Osteocyte (in vitro differentiated cells): ENCODE measurements around the gene DGKG. TPM values are rescaled to one million over a fixed set of nuclear protein-coding genes. Genes with fewer than 3 reads are reported as not detected.

Experiments
- DNase-seq: peaks from one replicate; pipeline ENCODE4 v3.0.0; 2021; ENCODE audit warnings: mixed read lengths; ENCODE audit not compliant: unreplicated experiment; ENCODE audit errors: extremely low spot score
- H3K27ac Mint-ChIP-seq: one replicate; pipeline ENCODE4 v1.8.0; 2021; ENCODE audit warnings: mild to moderate bottlenecking, mixed read lengths; ENCODE audit not compliant: unreplicated experiment
- H3K27me3 Mint-ChIP-seq: one replicate; pipeline ENCODE4 v1.8.0; 2021; ENCODE audit warnings: mixed read lengths; ENCODE audit not compliant: unreplicated experiment
- H3K36me3 Mint-ChIP-seq: one replicate; pipeline ENCODE4 v1.8.0; 2021; ENCODE audit warnings: mixed read lengths; ENCODE audit not compliant: unreplicated experiment
- H3K4me1 Mint-ChIP-seq: one replicate; pipeline ENCODE4 v1.8.0; 2021; ENCODE audit warnings: mixed read lengths; ENCODE audit not compliant: unreplicated experiment
- H3K4me3 Mint-ChIP-seq: one replicate; pipeline ENCODE4 v1.8.0; 2021; ENCODE audit warnings: mild to moderate bottlenecking, moderate library complexity, mixed read lengths; ENCODE audit not compliant: unreplicated experiment
- H3K9me3 Mint-ChIP-seq: one replicate; pipeline ENCODE4 v1.8.0; 2021; ENCODE audit warnings: mixed read lengths; ENCODE audit not compliant: unreplicated experiment
- total RNA-seq: library from RNA; stranded (reverse); gene quantifications from 2 replicates; pipeline ENCODE4 v1.2.1, GENCODE V29; 2021
- TF ChIP-seq, protein P1 (sequence below): fragments of 200-600 bp; sonication (generic); IDR thresholded peaks from 2 replicates; pipeline ENCODE4 v1.5.0; 2021; ENCODE audit warnings: antibody characterized with exemption, mild to moderate bottlenecking, moderate library complexity

The DGKG gene
- total RNA-seq, 1 donor from 2014 or later = not detected

DNA sequence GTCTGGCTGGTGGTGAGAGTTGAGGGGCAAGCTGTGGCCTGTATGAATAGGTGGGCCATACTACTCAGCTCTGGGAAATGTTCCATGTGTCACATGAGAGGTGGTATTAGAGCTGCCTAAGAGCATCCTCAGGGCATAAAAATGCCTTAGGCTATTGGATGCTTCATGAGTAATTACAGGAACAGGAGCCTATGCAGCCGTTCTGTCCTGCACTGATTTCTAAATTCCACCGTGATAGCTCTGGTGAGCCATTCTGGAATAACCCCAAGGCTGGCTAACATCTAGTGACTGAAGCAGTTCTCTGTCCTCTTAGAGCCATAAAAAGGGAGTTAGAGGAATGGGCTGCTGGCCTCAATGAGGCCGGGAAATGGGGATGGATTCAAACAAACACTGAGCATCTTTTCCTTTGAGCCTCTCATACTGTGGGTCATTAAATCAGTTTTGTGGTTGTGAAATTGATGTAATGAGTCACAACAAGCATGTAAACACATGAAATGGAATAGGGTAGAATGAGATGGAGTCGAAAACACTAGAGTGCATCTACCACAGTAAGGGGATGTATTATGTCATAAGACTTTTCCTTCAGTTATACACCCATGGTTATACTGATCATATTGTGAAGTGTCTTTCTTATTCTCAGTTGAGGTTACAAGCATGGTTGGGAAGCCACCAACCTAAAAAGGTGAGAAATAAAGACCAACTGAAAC lies 41.0 kb downstream of the DGKG start:
- H3K36me3 Mint-ChIP-seq = no peaks in the 10 kb centered on the region
- no peaks in the 10 kb centered on the region for H3K4me1 Mint-ChIP-seq
- no peak overlapping the region for H3K4me3 Mint-ChIP-seq
- TF ChIP-seq, protein P1, sequence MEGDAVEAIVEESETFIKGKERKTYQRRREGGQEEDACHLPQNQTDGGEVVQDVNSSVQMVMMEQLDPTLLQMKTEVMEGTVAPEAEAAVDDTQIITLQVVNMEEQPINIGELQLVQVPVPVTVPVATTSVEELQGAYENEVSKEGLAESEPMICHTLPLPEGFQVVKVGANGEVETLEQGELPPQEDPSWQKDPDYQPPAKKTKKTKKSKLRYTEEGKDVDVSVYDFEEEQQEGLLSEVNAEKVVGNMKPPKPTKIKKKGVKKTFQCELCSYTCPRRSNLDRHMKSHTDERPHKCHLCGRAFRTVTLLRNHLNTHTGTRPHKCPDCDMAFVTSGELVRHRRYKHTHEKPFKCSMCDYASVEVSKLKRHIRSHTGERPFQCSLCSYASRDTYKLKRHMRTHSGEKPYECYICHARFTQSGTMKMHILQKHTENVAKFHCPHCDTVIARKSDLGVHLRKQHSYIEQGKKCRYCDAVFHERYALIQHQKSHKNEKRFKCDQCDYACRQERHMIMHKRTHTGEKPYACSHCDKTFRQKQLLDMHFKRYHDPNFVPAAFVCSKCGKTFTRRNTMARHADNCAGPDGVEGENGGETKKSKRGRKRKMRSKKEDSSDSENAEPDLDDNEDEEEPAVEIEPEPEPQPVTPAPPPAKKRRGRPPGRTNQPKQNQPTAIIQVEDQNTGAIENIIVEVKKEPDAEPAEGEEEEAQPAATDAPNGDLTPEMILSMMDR = no peak
- H3K9me3 Mint-ChIP-seq = no peaks in the 10 kb centered on the region
- DNase-seq = no peak
- peaks cover 20% of the 10 kb centered on the region for H3K27me3 Mint-ChIP-seq
- no peak overlapping the region for H3K27ac Mint-ChIP-seq

DNA sequence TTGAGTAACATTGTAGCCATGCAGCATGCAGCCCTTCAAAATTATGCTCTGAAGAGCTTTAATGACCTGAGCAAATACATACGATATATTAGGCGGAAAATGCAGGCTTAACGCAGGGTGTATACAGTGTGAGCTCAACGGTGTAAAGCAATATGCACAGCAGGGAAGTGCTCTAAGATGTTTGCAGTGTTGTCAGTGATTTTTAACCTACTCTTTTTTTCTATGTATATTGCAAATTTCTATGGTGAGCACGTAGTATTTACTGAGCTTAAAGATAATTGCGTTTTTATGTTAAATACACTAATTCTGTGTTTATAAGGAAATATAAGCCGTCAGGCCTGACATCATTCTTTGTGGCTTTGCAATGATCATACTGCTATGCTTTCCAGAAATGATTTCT lies 42.1 kb downstream of the DGKG start:
- H3K27me3 Mint-ChIP-seq = peaks cover 15% of the 10 kb centered on the region
- H3K36me3 Mint-ChIP-seq = no peaks in the 10 kb centered on the region
- TF ChIP-seq, protein P1 = no peak
- H3K27ac Mint-ChIP-seq = no peak overlapping the region
- no peak for DNase-seq
- H3K9me3 Mint-ChIP-seq = no peaks in the 10 kb centered on the region
- H3K4me1 Mint-ChIP-seq = no peaks in the 10 kb centered on the region
- H3K4me3 Mint-ChIP-seq = no peak overlapping the region

DNA sequence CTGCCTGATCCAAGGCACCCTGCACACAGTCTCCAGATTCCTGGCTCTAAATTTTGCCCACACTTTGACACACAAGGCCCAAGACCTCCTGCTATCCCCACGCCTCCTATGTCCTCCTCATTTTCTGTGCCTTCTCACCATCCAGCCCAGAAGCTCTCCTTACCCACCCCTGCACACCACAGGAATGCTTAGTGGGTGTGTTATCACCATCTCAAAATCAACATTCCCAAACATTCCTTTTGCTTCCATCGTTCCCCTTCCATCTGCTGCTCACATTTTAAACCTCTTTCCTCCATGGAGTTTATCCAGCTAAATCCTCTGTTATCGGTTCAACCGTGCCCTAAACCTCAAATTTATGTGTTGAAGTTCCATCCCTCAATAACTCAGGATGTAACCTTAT lies 43.9 kb downstream of the DGKG start:
- H3K27me3 Mint-ChIP-seq = peaks cover 9% of the 10 kb centered on the region
- TF ChIP-seq, protein P1 = no peak
- H3K4me1 Mint-ChIP-seq = no peaks in the 10 kb centered on the region
- no peak for DNase-seq
- H3K9me3 Mint-ChIP-seq = no peaks in the 10 kb centered on the region
- no peaks in the 10 kb centered on the region for H3K36me3 Mint-ChIP-seq
- no peak overlapping the region for H3K27ac Mint-ChIP-seq
- no peak overlapping the region for H3K4me3 Mint-ChIP-seq

DNA sequence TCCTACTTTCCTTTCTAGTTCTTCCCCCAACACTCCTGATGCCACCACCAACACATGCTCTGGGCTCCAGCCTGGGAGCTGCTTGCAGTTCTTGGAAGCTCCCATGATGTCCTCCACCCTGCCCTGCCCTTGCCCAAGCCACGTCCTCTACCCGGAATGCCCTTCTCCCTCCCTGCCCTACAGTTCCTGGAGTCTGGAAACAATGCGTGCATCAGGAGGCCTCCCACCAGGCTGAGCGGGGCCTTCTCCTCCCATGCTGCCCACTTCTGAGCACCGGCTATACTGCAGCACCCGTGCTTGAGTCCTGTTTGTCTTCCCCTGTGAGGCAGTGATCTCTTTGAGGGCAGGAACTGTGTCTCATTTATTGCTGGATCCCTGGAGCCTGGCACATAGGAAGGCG lies 44.6 kb downstream of the DGKG start:
- TF ChIP-seq, protein P1 = no peak
- no peak for DNase-seq
- no peaks in the 10 kb centered on the region for H3K9me3 Mint-ChIP-seq
- H3K36me3 Mint-ChIP-seq = no peaks in the 10 kb centered on the region
- H3K4me1 Mint-ChIP-seq = no peaks in the 10 kb centered on the region
- H3K4me3 Mint-ChIP-seq = no peak overlapping the region
- H3K27ac Mint-ChIP-seq = no peak overlapping the region
- peaks cover 9% of the 10 kb centered on the region for H3K27me3 Mint-ChIP-seq

DNA sequence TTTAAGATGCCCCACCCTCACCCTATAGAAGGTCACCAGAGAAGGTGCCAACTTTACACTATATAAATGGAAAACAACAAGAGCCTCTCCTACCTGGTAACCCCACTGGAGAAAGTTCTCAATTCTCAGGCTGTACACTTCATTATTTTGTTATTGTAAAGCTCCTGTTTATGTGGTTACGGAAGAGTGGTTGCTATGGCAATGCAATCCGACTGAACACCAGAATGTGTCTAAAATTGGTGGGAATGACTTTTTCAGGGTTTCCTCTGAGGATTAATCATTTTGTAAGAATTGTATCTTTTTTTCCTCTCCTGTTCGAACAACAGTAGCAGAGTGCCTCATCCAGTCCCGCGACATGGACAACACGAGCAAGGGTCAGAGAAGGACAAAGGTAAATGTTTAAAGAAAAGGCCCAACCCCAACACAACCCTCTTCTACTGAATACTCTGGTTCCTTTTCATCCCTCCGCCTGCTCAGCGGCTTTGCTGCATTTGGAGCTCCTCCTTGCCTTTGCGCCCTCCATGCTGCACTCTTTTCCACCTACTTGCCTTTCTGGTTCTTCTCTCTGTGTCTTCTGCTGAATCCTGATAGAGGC lies 45.3 kb downstream of the DGKG start:
- no peak overlapping the region for H3K27ac Mint-ChIP-seq
- H3K9me3 Mint-ChIP-seq = no peaks in the 10 kb centered on the region
- TF ChIP-seq, protein P1 = no peak
- no peaks in the 10 kb centered on the region for H3K4me1 Mint-ChIP-seq
- H3K4me3 Mint-ChIP-seq = no peak overlapping the region
- no peaks in the 10 kb centered on the region for H3K36me3 Mint-ChIP-seq
- peaks cover 11% of the 10 kb centered on the region for H3K27me3 Mint-ChIP-seq
- DNase-seq = no peak
